Stimulated activated naive CD4-positive, alpha-beta T cell treated with Interleukin-2 at 50 U/mL for 16 hours (primary cell): ENCODE measurements around the gene SAC3D1.

Source experiments
- DNase-seq: peaks from one replicate; lab custom pipeline; 2025; lab: John Stamatoyannopoulos, UW

SAC3D1 gene

GRCh38 chr11:65060913-65061408 is 20.0 kb downstream of the SAC3D1 start:
- DNase-seq, result peak; percentile 40

- DNase-seq, result no peak
These were observed 22.5 kb downstream of the SAC3D1 start for GRCh38 chr11:65063532-65063931.

GRCh38 chr11:65064847-65065240 is 23.8 kb downstream of the SAC3D1 start:
- DNase-seq, result no peak

GRCh38 chr11:65065851-65066250 is 24.8 kb downstream of the SAC3D1 start:
- no peak for DNase-seq

GRCh38 chr11:65066315-65066714 is 25.3 kb downstream of the SAC3D1 start:
- DNase-seq, result no peak

- no peak for DNase-seq
These were observed 25.8 kb downstream of the SAC3D1 start for GRCh38 chr11:65066805-65067291.

- no peak for DNase-seq
These were observed 26.4 kb downstream of the SAC3D1 start for GRCh38 chr11:65067446-65067845.

- no peak for DNase-seq
These were observed 28.2 kb downstream of the SAC3D1 start for GRCh38 chr11:65069217-65069616.

GRCh38 chr11:65071907-65072630 is 31.1 kb downstream of the SAC3D1 start:
- DNase-seq, result no peak

- DNase-seq, result no peak
These were observed 31.6 kb downstream of the SAC3D1 start for GRCh38 chr11:65072631-65072966.

GRCh38 chr11:65077451-65077850 is 36.4 kb downstream of the SAC3D1 start:
- DNase-seq, result no peak

- DNase-seq, result peak; percentile 61
These were observed 37.1 kb downstream of the SAC3D1 start for GRCh38 chr11:65078151-65078550.

GRCh38 chr11:65078786-65079342 is 37.9 kb downstream of the SAC3D1 start:
- DNase-seq, result no peak

- DNase-seq, result no peak
These were observed 42.3 kb downstream of the SAC3D1 start for GRCh38 chr11:65083134-65083833.

GRCh38 chr11:65083834-65084597 is 43.0 kb downstream of the SAC3D1 start, which contains the start of the genes CDCA5 and ZFPL1:
Gene CDCA5, minus strand, starts transcription at chr11:65084040. Its CDS starts 62 bp downstream, at chr11:65083978.
Gene ZFPL1, plus strand, starts transcription at chr11:65084222. Its CDS starts 477 bp downstream, at chr11:65084699.
- DNase-seq, result peak; percentile 92

- no peak for DNase-seq
These were observed 43.8 kb downstream of the SAC3D1 start for GRCh38 chr11:65084598-65085375.

- no peak for DNase-seq
These were observed 44.4 kb downstream of the SAC3D1 start for GRCh38 chr11:65085446-65085845.

- no peak for DNase-seq
These were observed 45.8 kb downstream of the SAC3D1 start for GRCh38 chr11:65086809-65087208.

GRCh38 chr11:65087216-65087615 is 46.2 kb downstream of the SAC3D1 start:
- DNase-seq, result no peak

- DNase-seq, result no peak
These were observed 46.8 kb downstream of the SAC3D1 start for GRCh38 chr11:65087827-65088226.

- DNase-seq, result no peak
These were observed 48.6 kb downstream of the SAC3D1 start for GRCh38 chr11:65089621-65090020.
